NCI-H2081 treated with DMSO at 0.1 percent for 48 hours (cell line): ENCODE results near the gene PAK4.
"Not testable (repeated sequence)": the region's sequence is repeated elsewhere in the genome, so short reads cannot be mapped to it uniquely, and the experiment has no call there.

Source experiments
- DNase-seq: peaks from one replicate; lab custom pipeline; 2025; lab: John Stamatoyannopoulos, UW

The PAK4 gene

DNA sequence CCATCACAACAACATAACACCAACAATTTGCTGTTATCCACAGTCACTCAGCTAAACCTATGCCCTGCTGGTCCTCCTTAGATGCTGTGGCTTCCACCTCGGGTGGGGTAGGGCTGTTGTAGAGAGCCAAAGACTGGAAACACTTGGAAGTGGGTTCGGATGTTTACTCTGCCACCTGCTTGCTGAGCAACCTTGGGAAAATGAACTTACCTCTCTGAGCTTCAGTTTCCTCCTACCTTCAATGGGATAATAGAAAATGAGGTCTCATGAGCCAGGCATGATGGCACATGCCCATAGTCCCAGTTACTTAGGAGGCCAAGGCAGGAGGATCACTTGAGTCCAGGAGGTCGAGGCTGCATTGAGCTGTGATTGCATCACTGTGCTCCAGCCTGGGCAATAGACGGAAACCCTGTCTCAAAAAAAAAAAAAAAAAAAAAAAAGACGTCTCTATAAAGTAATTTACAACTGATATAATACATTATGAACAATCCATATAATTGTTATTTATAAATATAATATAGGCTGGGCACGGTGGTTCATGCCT lies 81.8 kb downstream of the PAK4 start:
- DNase-seq, result no peak

DNA sequence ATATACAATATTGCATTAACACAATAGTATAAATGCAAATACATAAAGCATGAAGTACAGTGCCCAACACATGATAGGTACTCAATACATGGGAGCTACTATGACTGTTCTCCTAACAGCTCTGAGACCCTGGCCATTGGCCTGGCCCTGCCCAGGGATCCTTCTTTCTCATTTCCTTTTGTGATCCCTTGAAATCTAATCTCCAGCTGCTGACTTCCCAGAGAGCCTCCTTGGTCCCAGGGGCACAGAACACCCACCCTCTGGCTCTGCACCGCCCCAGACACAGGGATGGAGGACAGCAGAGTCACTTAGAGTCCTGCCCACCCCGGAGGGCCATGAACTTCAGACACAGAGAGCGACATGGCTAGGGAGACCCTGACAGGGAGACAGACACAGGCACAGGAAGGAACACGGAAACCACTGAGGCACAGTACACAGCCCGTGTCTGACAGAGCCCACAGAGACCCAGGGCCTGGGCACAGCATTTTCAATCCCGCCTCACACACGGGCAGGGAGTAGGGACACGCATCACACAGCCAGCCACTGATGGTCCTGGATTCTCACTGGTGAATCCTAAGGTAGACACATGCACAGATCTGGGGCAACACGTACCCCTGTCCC lies 82.7 kb downstream of the PAK4 start:
- no peak for DNase-seq

DNA sequence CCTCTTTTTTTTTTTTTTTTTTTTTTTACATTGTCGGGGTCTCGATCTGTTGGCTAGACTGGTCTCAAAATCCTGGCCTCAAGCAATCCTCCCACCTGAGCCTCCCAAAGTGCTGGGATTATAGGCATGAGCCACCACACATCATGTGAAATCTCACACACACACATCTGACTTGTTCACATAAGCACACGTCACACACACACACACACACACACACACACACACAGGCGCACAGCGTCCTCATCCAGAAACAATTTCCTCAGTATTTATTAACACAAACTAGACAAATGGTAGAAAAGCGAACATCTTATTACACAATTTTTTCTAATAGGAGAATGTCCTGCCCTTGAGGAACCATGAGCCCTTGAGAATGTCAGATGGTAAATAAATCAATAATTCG lies 83.6 kb downstream of the PAK4 start:
- no peak for DNase-seq

DNA sequence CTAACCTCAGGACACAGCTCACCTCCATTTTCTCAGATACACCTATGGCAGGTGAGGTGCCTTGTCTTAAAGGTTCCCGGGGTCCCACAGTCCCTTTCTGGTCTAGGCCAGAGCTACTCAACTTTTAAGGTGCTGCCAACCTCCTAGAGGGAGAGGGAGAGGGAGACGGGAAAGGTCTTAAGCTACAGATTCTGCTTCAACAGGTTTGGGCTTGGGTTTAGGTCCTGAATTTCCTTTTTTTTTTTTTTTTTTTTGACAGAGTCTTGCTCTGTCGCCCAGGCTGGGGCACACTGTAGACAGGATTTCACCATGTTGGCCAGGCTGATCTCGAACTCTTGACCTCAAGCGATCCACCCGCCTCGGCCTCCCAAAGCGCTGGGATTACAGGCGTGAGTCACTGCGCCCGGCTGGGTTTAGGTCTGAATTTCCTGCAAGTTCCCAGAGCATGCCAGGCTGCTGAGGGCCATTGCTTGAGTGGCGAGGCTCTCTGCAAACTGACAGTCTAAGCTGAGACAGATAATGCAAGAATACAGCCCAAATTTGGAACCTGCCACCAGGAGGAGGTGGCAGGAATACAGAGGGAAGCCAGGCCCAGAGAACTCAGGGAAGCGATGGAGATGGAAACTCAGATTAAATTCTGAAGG lies 86.3 kb downstream of the PAK4 start:
- DNase-seq, result no peak

DNA sequence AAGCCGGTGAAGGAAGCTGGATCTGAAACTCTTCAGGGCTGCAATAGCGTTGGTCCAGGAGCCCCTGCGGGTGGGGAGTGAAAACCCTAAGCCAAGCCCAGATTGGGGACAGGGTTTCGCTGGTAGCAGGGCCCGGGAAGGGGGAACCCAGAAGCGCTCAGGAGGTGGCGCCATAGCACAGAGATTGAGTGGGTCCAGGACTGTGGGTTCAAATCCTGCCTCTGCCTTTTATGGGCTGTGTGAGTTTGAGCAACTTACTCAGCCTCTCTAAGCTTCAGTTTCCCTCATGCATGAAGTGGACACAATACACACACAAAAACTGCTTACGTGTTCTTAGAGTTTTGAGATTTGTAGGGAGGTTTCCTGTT lies 86.8 kb downstream of the PAK4 start:
- no peak for DNase-seq

DNA sequence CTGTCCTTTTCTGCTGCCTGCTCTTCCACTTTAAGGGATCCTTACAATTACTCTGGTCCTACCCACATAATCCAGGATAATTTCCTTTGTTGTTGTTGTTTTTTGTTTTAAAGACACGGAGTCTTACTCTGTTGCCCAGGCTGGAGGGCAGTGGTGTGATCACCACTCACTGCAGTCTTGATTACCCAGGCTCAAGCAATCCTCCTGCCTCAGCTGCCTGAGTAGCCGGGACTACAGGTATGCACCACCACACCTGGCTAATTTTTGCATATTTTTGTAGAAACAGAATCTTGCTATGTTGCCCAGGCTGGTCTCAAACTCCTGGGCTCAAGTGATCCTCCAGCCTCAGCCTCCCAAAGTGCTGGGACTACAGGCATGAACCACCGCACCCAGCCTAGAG lies 89.7 kb downstream of the PAK4 start:
- not testable (repeated sequence) for DNase-seq

DNA sequence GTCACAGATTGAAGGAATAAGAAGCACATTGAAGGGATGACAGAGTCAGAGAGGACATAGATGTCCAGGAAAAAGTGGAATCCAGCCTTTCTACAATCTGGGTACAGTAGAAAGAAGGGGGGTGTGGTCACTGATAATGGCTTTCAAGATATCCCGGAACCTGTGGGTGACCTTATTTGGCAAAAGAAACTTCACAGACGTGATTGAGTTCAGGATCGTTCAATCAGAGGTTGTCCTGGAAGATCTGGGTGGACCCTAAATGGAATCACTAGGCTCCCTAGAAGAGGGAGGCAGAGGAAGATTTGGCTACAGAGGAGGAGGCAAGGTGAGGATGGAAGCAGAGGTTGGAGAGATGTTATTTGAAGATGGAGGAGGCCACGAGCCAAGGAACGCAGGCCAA lies 91.5 kb downstream of the PAK4 start:
- DNase-seq, result no peak

DNA sequence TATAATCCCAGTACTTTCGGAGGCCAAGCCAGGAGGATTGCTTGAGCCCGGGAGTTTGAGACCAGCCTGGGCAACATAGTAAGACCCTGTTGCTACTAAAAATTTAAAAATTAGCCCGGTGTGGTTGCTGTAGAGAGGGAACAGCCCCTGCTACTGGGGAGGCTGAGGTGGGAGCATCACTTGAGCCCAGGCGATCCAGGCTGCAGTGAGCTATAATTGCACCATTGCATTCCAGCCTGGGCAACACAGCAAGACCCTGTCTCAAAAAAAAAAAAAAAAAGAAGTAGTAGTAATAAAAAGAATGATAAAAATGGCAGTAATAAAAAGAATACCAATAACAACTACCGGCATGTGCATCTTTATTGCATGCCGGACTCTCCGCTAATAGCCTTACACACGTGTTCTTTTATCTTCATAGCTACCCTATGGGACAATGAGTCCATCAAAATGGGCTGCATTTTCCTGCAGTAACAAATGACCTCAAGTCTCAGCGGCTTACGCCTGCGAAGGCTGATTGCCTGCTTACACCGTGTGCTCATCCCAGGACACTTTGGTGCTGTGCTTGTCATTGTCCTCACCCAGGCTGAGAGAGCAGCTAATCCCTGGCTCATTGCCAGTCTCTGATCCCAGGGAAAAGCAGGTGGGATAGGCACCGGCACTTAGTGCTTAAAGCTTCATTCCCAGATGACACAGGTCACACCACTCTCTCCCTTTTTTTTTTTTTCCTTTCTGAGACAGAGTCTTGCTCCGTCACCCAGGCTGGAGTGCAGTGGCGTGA lies 92.8 kb downstream of the PAK4 start:
- DNase-seq, result no peak

DNA sequence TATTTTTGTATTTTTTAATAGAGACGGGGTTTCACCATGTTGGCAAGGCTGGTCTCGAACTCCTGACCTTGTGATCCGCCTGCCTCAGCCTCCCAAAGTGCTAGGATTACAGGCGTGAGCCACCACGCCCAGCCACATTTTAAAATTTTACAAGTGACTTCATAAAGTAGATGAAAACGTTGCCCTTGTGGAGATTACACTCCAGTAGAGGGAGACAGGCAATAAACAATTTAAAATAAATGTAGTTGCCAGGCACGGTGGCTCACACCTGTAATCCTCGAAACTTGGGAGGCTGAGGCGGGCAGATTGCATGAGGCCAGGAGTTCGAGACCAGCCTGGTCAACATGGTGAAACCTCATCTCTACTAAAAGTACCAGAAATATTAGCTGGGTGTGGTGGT lies 93.5 kb downstream of the PAK4 start:
- not testable (repeated sequence) for DNase-seq

DNA sequence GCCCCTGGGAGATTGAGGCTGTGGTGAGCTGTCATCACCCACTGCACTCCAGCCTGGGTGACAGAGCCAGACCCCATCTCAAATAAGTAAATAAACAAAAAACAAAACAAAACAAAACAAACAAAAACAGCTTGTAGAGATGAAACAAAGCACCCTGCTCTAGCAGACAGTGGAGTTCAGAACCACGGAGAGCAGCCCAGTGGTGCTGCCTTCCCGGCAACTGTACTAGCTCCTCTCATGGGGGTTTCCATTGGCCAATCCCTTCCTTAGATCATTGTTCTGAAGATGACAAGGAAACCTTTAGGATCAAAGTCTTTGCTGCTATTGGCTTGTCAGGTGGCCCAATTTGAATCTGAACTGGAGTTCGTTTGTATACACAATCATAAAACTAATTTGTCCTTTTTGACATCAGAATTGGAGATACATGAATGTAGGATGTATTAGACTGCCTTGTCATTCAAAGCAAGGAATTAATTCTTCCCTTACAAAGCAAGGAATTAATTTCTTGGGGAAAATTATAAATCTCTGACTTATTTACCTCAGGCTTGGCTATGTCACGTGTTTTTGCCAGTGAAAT lies 98.2 kb downstream of the PAK4 start:
- no peak for DNase-seq

DNA sequence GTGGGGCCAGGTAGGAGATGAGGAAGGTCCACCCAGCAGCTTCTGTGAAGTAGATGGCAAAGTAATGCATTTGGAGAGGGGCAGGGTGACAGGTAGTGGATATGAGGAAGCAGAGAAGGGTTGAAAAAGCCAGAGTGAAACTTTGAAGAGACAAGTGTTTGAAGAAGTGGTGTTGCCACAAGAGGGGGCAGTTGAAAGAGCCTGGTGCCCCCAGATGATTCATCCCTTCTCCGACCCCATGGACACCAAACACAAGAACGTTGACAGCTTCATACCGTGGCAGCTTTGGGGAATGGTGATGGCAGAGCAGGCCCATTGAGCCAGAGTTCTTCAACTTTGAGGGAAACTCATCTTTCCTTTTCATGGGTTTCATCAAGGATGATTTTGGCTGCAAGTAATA lies 99.3 kb downstream of the PAK4 start:
- DNase-seq, result no peak
